Measurements from ENCODE around the gene ANKRD27.

- TF ChIP-seq GATA2 (IDR thresholded peaks at IDR 0.05; ENCODE audit: low read depth, low read length), result no peak
- no peak for TF ChIP-seq GATA3 (IDR thresholded peaks at IDR 0.05; ENCODE audit: low read depth, low read length)
Observed at GRCh38 chr19:32676895-32677359, 1.9 kb upstream of the ANKRD27 start.

Data from SH-SY5Y (cell line).